GM19438 (cell line): ENCODE measurements around the gene PLD1.
"Not testable (repeated sequence)": the region's sequence is repeated elsewhere in the genome, so short reads cannot be mapped to it uniquely, and the experiment has no call there.

Experiments used
- ATAC-seq: cut with Tn5 transposase; IDR thresholded peaks from one replicate; pipeline ENCODE4 v1.9.1; 2021; ENCODE audit warnings: low read depth; ENCODE audit not compliant: unreplicated experiment

The PLD1 gene

DNA sequence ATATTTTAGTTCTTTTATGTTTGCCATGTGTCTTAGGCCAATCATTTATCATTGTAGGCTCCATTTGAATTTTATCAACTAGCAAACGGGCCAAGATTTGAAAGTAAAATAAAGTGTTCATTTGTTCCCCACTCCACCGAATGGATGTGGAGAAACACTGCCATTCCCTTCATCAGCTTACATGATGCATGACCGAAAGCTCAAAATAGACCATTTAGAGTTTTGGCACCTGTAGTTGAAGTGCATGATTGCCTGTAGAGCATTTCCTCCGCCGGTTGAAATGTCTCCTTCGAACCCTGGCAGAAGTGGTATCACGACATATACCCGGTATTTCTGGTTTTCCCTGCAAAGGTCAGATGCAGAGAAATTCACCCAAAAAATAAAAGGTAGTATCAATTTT, 165.6 kb downstream of the PLD1 start:
- ATAC-seq, result no peak

DNA sequence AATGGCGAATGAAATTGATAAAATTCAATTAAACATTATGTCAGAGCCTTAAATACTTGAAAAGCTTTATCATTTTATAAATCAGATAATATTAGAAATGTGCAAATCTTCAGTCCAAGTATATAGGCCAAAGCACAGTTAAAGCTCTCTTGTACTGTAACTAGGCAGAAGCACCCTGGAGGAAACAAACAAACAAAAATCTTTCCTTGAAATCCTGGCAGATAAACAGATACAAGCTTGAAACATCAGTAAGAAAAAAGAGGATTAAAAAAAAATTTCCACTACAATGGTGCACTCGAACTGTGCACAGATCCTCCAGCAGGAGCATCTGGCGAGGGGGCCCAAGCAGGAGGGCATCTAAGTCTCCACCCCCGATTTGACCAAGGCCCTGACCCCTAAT, 166.6 kb downstream of the PLD1 start:
- ATAC-seq, result no peak

DNA sequence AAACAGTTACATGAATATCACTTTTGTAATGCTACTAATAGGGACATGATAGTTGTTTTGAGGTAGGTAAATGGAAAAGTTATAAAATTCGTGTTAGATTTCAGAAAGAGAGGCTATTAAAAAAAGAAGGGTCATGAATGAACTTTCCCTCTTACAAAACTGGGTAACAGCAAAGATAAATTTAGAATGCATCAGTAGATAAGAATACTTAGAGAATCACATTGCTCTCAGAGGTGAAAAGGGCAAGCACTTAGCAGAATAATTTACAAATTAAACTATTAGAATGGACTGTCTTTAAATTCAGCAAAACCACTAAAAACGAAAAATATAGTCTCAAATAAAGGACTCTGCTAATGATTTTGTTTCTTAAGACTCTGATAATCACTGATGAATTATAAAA, 167.2 kb downstream of the PLD1 start:
- no peak for ATAC-seq

DNA sequence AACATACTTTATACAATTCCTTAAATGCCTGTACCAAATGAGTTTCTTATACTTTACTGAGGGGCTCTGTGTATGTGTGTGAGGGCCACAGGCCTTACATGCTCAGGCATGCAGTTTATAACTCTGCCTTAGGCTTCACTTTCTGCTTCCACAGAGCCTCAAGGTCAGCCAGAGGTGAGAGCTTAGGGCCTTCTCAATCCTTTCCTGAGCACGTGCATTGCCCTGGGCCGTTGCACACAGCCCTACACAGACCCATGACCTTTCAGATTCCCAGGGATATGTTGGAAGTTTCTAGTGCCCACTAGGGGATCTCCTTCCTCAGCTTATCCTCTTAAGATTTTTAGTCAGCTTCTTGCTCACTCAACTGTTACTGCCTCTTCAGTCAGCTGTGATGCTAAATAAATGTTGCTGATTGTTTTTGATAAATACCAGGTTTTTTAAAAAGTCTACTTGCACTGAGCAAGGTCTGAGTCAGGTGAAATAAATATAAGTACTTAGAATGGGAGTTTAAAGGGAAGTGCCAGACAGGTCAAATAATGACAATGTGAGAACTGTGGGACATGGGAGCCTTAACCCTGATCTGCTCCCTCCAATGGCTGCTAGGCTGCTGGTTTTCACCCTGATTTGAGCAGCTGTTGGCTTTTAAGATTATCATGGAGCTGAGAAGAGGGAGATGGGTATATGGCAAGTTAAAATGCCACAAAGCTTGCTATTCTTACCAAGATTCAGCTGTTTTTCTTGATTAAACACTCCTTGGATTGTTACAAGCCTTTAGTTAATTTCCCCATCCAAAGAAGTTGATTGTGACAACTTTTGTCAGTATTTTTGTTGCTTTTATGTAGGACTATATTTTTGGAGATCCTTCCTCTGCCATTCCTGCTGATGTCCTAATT, 169.5 kb downstream of the PLD1 start:
- ATAC-seq, result no peak

DNA sequence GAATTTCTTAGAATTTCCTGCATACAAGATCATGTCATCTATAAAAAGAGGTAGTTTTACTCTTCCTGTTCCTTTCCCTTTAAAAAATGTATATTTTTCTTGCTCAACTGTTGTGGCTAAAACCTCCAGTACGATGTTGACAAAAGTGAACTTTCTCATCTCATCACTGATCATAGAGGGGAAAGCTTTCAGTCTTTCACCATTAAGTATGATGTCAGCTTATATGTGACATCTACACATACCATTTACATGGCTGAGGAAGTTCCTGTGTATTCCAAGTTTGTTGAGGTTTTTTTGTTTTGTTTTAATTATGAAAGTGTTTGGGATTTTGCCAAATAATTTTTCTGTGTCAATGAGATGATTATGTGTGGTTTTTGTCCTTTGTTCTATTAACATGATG, 173.6 kb downstream of the PLD1 start:
- no peak for ATAC-seq

DNA sequence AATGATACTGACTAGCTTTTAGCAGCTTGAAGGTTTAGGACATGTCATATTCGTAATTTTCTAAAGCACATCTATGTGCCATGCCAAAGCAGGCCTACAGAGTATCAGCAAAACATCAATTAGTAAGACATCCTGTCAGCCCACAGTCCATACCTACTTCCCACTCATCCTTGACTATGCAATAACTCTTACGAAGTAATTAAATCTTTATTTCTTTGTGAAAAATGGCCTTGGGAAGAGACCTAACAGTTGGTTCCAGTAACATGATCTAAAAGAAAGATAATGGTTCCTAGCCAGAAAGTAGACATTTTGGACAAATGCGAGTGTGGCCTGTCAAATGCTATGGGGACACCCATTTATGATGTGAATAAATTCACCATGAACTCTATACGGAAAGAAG, 177.5 kb downstream of the PLD1 start:
- no peak for ATAC-seq

DNA sequence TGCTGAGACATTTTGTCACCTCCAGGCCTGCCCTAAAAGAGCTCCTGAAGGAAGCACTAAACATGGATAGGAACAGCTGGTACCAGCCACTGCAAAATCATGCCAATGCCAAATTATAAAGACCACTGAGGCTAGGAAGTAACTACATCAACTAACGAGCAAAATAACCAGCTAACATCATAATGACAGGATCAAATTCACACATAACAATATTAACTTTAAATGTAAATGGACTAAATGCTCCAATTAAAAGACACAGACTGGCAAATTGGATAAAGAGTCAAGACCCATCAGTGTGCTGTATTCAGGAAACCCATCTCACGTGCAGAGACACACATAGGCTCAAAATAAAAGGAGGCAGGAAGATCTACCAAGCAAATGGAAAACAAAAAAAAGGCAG, 183.5 kb downstream of the PLD1 start:
- not testable (repeated sequence) for ATAC-seq

DNA sequence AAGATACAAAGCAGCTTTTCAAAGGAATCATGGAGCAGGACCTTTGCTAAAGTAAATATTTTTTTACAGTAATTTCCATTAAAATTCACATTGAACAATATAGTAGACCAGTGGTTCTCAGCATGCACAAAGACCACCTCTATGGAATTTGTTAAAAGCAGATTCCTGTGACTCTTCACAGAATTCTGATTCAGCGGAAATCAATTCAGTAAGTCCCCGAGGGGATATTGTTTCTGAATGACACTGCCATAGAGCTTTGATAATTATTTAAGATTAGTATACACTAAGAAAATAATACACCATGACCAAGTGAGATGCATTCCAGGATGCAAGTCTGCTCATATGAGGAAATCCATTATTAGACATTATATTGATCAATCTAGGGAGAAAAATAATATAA, 188.2 kb downstream of the PLD1 start:
- ATAC-seq, result no peak

DNA sequence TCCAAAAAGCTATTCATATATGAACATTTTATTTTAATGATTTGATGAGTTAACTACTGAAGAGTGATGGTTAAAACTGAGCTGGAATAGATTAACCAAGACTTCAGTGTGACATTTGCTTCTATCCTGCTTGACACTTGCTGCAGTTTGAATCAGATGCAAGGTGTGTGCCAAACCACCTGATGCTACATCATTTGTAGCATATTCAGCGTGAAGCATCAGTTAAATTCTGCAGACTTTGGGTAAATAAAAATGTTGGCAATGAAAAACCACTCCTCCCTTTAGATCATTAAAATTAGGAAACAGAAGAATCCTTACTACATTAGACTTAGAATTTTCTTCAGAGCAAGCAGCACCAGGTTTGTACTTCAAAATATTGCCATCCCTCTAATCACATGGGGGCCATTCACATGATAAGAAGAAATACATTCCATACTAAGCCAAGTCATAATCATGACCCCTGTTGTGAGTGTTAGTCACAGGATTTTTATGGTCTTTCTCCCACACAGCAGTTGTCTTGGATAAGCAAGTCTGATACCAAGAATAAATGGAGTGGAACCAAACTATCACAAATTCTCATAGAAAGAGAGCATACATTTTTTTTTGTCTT, 189.4 kb downstream of the PLD1 start:
- no peak for ATAC-seq

DNA sequence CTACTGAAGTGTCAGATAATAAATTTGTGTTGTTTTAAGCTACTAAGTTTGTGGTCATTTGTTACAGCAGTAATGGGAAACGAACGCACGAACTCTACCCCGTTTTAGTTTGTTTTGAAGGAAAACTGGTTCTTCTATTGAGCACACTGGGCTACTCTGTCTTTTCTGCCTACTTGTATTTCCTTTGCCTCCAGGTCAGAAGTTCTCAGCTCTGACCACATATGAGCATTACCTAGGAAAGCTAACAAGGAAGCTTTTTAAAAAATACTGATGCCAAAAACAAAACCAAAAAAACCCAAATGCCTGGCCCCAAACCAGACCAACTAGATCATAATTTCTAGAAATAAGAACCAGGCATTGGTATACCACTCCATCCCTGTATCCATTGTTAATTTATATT, 193.5 kb downstream of the PLD1 start:
- ATAC-seq, result no peak

DNA sequence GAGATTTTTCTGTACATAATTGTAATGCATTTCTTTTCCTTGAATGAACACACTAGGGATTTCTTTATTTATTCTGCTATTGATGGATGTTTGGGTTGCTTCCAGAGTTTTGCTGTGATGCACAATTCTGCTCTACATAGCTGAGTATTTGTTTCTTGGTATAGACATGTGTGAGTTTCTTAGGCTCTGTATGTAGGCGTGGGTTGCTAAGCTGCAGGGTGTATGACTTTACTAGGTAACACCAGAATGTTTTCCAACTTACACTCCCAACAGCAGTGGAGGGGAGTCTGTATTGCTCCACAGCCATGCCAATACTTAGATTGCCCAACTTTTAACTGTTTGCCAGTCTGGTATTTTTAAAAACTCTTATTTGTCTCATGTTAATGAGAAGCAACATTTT, 194.6 kb downstream of the PLD1 start:
- no peak for ATAC-seq

DNA sequence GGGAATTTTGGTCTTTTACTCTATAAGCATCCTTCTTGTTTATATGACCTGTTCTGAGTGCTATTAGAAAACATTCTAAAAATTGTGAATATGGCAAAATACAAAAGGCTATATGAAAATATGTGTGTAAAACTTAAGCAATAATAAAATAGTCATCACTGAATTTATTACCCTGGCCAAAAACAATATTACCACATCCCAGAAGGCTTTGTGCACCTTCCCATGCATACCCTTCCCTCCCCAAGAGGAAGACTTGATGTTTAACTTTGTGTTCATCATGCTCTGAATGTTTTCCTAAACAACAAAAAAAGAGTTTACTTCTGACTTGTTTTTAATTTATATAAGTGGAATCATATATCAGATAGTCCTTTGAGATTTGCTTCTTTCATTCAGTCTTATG, 195.0 kb downstream of the PLD1 start:
- ATAC-seq, result no peak

DNA sequence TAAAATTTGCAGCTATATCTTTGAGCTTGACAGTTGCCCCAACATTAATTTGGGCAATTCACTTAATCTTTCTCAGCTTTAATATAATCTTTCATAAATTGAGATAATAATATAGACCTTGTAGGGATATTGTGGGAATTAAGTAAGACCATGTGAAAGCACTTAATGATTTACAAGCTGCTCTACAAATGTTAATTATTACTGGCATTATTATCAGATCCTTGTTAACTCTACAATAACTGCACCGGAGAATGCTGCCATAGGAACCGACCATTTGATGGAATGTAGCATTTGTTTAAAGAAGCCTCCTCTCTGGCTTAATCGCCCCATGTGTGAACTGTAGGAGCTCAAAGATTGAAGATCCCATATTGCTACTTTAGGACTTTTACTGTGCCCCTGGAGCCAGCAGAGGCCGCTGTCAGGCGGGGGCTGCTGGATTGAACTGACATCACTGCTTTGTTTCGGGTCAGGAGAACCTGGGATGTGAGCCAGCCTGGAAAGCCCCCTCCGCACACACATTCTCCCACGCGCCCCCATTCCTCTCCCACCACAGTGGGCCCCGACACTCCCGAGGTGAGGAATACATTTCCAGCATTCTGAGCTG, 195.9 kb downstream of the PLD1 start:
- ATAC-seq, result no peak

DNA sequence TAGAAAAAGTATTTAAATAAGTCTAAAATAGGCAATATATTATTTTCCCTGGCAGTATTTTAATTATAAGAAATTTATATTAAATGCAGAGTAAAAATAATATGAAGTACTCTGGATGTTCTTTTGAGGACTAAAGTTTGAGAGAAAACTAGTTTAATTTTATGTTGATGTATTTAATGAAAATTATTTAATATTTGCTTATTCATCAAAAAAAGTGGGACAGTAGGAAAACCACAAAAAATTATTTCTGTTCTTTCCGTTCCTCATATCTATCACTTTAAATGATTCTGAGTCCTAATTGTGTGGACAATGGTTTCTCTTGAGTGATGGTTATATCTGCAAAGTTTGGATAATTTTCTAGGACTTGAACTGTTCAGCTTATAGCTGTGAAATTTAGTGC, 202.8 kb downstream of the PLD1 start:
- ATAC-seq, result no peak

DNA sequence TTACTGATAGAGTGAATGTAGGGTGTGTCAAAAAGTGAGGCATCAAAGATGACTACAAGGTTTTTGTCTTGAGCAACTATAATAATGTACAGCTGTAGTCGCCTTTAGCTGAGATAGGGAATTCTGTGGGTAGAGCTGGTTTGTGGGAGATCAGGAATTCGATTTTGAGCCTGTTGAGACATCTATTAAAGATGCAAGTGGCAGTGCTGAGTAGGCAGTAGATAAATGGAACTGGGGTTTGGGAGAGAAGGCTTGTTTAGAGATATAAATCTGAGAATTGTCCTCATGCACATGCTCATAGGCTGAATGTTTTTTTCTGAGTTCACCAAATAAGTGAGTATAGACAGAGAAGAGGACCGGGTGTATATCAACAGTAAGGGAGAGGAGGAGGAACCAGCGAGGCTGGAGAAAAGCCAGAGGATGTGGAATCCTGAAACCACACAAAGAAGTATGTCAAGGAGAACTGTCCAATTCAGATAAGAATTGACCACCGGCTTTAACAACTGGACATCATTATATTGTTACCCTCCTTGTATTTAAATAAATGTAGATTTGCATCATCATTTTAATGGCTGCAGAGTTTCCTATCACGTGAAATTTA, 204.0 kb downstream of the PLD1 start:
- no peak for ATAC-seq

DNA sequence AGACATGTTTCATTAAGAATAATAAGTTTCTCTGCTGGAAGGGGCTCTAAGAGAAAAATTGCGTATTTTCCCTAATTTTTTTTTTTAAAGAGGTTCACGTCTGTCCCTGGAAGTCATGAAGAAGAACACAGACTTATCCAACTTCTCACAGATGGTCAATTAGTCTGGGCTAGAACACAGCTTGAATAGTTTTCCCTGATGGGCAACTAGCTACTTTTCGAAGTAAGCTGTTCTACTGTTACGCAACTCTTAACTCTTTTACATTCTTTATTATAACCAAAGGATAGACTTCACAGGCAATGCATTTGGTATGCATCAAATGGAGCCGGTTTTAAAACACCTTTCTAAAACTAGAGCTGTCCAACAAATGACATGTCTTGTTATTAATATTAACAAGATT, 205.9 kb downstream of the PLD1 start:
- no peak for ATAC-seq

DNA sequence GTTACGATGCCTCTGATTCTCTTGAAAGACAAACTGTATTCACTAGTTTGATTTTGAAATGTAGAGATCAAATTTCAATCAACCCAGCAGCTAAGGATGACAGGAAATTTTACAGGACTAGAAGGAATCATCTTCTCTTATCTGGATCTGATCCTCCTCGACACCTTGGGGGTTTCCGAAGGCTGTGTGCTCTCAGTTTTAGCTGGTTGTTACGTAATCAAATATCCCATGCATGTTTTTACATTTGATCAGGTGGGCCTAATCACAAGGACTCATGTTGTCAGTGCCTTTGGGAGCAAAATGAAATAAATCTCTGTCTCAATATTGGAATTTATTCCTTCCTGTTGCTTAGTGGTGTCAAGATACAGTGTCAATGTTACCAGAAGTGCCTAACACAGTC, 208.2 kb downstream of the PLD1 start:
- ATAC-seq, result no peak

DNA sequence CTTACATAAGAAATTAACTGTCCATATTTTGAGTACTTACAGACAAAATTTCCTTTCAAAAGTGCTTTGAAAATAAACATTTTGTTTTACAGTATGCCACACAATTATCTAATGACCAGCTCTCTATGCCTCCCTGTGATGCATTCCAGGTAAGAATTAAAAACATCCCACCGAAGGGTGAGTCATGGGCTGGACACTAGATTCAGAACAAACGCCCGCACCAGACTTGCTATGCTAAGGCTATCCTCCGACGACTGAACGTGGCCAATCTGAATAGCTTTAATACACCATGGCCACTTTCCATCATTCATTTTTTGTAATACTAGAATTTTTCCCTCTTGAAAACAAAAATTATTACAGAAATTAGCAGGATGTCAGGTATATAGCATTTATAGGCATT, 210.3 kb downstream of the PLD1 start:
- no peak for ATAC-seq

DNA sequence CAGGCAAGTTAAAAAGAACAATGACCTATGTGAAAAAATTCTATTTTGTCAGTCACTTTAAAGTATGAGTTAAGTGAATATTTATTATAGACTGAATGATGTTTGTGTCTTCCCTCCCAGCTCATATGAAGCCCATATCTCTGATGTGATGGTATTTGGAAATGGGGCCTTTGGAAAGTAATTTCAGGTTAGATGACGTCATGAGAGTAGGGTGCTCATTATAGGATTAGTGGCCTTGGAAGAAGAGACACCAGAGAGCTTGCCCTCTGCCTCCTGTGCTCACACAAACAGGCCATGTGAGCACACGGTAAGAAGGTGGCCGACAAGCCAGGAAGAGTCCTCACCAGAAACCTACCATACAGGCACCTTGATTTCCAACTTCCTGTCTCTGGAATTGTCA, 211.3 kb downstream of the PLD1 start:
- no peak for ATAC-seq

DNA sequence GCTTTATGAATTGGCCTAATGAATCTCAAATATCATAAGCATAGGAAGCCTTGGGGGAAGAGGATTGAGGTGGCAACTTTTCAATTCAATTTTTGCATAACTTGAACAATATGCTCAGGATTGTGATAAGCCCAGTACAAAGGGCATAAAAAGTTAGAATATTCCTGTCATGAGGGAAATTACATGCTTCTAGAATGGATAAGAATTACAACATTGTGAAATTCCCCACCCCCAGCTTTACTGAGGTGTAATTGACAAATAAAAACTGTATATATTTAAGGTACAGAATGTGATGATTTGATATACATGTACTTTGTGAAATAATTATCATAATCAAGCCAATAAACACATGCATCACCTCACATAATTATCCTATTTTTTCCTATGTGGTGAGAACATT, 217.5 kb downstream of the PLD1 start:
- ATAC-seq, result no peak

DNA sequence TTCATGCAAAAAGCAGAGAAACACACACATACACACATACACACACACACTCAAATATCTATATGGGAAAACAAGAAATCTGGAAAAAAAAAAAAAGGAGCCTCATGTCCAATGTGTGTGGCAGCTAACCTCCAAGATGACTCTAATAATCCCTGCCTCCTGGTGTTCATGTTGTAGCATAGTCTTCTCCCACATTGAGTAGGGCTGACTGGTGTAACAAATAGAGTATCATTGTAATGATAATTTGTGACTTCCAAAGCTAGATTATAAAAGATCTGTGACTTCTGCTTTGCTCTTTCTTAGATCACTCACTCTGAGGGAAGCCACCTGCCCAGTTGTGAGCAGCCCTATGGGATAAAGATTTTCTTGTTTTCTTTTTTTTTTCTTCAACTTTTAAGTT, 219.2 kb downstream of the PLD1 start:
- no peak for ATAC-seq

DNA sequence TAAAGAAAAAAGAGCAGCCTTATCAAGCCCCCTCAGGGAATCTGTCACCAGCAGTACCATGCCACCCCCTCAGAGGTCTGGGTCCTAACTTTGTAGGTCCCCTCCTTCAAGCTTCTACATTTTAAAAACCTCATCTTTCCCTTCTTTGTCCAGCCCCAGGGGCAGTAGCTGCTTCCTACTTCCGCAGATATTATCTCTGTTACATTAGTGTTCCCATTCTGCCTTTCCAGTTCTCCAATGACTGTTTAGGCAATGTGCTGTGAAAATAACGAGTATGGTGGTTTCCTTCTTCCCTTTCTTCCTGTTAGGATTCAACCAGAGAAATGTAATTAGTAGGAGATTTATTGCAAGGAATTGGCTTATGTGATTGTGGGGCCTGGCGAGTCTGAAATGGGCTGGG, 224.0 kb downstream of the PLD1 start:
- ATAC-seq, result no peak
